GM21619 (cell line): Measurements from ENCODE around the gene TBC1D8.

Experiments used
- ATAC-seq: cut with Tn5 transposase; IDR thresholded peaks from one replicate; pipeline ENCODE4 v1.9.1; 2021; ENCODE audit not compliant: unreplicated experiment

Gene TBC1D8

DNA sequence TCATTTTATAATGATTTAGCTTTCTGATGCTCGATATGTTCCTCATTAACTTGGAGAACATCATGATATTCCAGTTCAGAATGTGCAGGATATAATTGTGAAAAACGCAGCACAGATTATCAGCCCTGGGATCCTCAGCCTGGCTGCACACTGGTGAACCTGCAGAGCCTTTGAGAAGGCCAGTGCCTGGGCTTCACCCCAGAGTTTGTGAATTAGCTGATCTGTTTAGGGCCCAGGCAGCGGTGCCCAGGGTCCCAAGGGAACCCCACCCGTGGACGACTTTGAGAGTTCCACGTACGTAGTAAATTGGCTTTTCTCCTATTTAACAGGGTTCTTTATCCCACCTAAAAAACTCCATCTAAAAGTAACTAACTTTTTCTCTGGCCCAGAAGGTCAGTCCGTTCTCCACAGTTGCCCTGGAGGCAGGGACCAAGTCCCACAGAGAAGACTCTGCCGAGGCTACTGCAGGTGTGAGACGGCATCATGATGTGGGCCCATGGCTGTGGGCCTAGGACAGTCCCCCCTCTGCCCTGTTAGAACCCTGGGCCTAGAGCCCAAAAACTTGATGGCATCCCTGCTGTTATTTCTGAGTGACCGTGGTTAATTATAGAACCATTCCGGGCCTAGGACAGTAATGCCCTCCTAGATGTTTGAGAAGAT, 188.7 kb downstream of the TBC1D8 start:
- ATAC-seq: no peak

GRCh38 chr2:100960688-100961087, 190.5 kb downstream of the TBC1D8 start:
- ATAC-seq: no peak

- no peak for ATAC-seq
Measured at GRCh38 chr2:100959225-100959880, 191.8 kb downstream of the TBC1D8 start.

- ATAC-seq: no peak
Measured at GRCh38 chr2:100957996-100958653, 193.1 kb downstream of the TBC1D8 start.
